ENCODE data around the gene ATP1A2.

DNA sequence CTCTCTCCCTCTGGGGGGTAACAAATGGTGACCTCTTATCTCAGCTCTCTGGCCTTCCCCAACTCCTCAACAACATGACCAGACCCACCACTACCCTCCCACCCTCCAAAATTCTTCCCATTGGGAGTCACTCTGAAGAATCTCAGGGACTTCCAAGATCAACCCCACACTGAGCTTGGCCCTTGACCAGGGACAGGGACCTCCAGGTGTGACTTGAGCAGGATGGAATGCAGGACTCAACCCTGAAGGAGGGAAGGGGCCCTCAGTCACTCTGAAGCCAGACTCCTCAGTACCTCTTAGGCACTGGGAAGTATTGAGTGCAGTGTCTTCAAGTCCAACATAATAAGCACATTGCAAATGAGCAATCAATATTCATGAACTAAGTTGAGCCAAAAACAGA lies 76.7 kb downstream of the ATP1A2 start:
- TF ChIP-seq POLR2AphosphoS5 (IDR thresholded peaks at IDR 0.05; ENCODE audit: low read depth, low read length) (no peak), TAF1 (IDR thresholded peaks at IDR 0.05; ENCODE audit: borderline replicate concordance, insufficient read depth, low read length) (no peak), SIN3A (IDR thresholded peaks at IDR 0.05; ENCODE audit: borderline replicate concordance, insufficient read depth, low read length) (no peak)
- TF ChIP-seq, protein P1, sequence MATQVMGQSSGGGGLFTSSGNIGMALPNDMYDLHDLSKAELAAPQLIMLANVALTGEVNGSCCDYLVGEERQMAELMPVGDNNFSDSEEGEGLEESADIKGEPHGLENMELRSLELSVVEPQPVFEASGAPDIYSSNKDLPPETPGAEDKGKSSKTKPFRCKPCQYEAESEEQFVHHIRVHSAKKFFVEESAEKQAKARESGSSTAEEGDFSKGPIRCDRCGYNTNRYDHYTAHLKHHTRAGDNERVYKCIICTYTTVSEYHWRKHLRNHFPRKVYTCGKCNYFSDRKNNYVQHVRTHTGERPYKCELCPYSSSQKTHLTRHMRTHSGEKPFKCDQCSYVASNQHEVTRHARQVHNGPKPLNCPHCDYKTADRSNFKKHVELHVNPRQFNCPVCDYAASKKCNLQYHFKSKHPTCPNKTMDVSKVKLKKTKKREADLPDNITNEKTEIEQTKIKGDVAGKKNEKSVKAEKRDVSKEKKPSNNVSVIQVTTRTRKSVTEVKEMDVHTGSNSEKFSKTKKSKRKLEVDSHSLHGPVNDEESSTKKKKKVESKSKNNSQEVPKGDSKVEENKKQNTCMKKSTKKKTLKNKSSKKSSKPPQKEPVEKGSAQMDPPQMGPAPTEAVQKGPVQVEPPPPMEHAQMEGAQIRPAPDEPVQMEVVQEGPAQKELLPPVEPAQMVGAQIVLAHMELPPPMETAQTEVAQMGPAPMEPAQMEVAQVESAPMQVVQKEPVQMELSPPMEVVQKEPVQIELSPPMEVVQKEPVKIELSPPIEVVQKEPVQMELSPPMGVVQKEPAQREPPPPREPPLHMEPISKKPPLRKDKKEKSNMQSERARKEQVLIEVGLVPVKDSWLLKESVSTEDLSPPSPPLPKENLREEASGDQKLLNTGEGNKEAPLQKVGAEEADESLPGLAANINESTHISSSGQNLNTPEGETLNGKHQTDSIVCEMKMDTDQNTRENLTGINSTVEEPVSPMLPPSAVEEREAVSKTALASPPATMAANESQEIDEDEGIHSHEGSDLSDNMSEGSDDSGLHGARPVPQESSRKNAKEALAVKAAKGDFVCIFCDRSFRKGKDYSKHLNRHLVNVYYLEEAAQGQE (IDR thresholded peaks at IDR 0.05; ENCODE audit: insufficient read depth in 1 of 2, low read depth in 2 of 2, low read length in 2 of 2), result no peak
